ENCODE measurements around the gene ZNF470.

Gene ZNF470

GRCh38 chr19:56567274-56568120 lies at the start of gene ZNF470:
Gene ZNF470, plus strand, starts transcription at chr19:56567468. Its CDS starts 2,844 bp downstream, at chr19:56570312.
- DNase-seq (ENCODE audit: low read depth): peak; percentile 80

- no peak for DNase-seq (ENCODE audit: low read depth)
These were observed 41.9 kb upstream of the ZNF470 start for GRCh38 chr19:56525214-56525860.

- no peak for DNase-seq (ENCODE audit: low read depth)
These were observed 29.8 kb upstream of the ZNF470 start for GRCh38 chr19:56537442-56537841.

GRCh38 chr19:56538254-56538760 lies 29.0 kb upstream of the ZNF470 start:
- peak; percentile 82 for DNase-seq (ENCODE audit: low read depth)

GRCh38 chr19:56538761-56539263 lies 28.5 kb upstream of the ZNF470 start, which contains the start of gene ZFP28:
Gene ZFP28, plus strand, starts transcription at chr19:56538948. Its CDS starts 71 bp downstream, at chr19:56539019.
- peak; percentile 9 for DNase-seq (ENCODE audit: low read depth)

- no peak for DNase-seq (ENCODE audit: low read depth)
These were observed 23.5 kb upstream of the ZNF470 start for GRCh38 chr19:56543776-56544175.

- no peak for DNase-seq (ENCODE audit: low read depth)
These were observed 19.7 kb upstream of the ZNF470 start for GRCh38 chr19:56547535-56547934.

- DNase-seq (ENCODE audit: low read depth): no peak
These were observed 12.9 kb upstream of the ZNF470 start for GRCh38 chr19:56554272-56554869.

GRCh38 chr19:56562766-56563165 lies 4.5 kb upstream of the ZNF470 start:
- no peak for DNase-seq (ENCODE audit: low read depth)

- DNase-seq (ENCODE audit: low read depth): no peak
These were observed 379 bp upstream of the ZNF470 start for GRCh38 chr19:56566904-56567273.

GRCh38 chr19:56572589-56572988 lies 5.3 kb downstream of the ZNF470 start:
- DNase-seq (ENCODE audit: low read depth): no peak

GRCh38 chr19:56573914-56574313 lies 6.6 kb downstream of the ZNF470 start:
- DNase-seq (ENCODE audit: low read depth): no peak

- DNase-seq (ENCODE audit: low read depth): no peak
These were observed 10.7 kb downstream of the ZNF470 start for GRCh38 chr19:56577719-56578602.

- DNase-seq (ENCODE audit: low read depth): no peak
These were observed 27.1 kb downstream of the ZNF470 start for GRCh38 chr19:56594446-56594782.

- peak; percentile 68 for DNase-seq (ENCODE audit: low read depth)
These were observed 27.7 kb downstream of the ZNF470 start, which contains the start of gene ZNF71 for GRCh38 chr19:56594783-56595547. Gene ZNF71, plus strand, starts transcription at chr19:56595302. Its CDS starts 6,257 bp downstream, at chr19:56601559.

- no peak for DNase-seq (ENCODE audit: low read depth)
These were observed 28.3 kb downstream of the ZNF470 start for GRCh38 chr19:56595548-56595899.

GRCh38 chr19:56596676-56597075 lies 29.4 kb downstream of the ZNF470 start:
- no peak for DNase-seq (ENCODE audit: low read depth)

- no peak for DNase-seq (ENCODE audit: low read depth)
These were observed 30.4 kb downstream of the ZNF470 start for GRCh38 chr19:56597696-56598095.

- no peak for DNase-seq (ENCODE audit: low read depth)
These were observed 34.1 kb downstream of the ZNF470 start for GRCh38 chr19:56601375-56601774.

- no peak for DNase-seq (ENCODE audit: low read depth)
These were observed 36.6 kb downstream of the ZNF470 start for GRCh38 chr19:56603829-56604228.
